KMS-11 (cell line): ENCODE data around the gene MAP4K2.

ENCODE experiments used
- H2AFZ ChIP-seq: fragments of 200-600 bp; sonication (generic); 2 replicates; pipeline ENCODE4 v1.6.1; 2016; ENCODE audit warnings: antibody characterized with exemption, mixed run types, low read depth
- H3K27ac ChIP-seq: fragments of 200-600 bp; sonication (generic); 2 replicates; pipeline ENCODE4 v1.6.1; 2016; ENCODE audit warnings: mild to moderate bottlenecking, mixed run types
- H3K27me3 ChIP-seq: fragments of 200-600 bp; sonication (generic); 2 replicates; pipeline ENCODE4 v1.6.1; 2017; ENCODE audit warnings: mild to moderate bottlenecking, low read depth, mixed run types, moderate library complexity; ENCODE audit not compliant: insufficient read depth
- H3K36me3 ChIP-seq: fragments of 200-600 bp; sonication (generic); 2 replicates; pipeline ENCODE4 v1.6.1; 2017; ENCODE audit warnings: mild to moderate bottlenecking, mixed run types; ENCODE audit not compliant: insufficient read depth
- H3K4me1 ChIP-seq: fragments of 200-600 bp; sonication (generic); 2 replicates; pipeline ENCODE4 v1.6.1; 2016; ENCODE audit warnings: mild to moderate bottlenecking, low read depth, mixed run types; ENCODE audit not compliant: poor library complexity, severe bottlenecking
- H3K4me2 ChIP-seq: fragments of 200-600 bp; sonication (generic); 2 replicates; pipeline ENCODE4 v1.7.0; 2016; ENCODE audit warnings: mild to moderate bottlenecking, mixed run types
- H3K4me3 ChIP-seq: fragments of 200-600 bp; sonication (generic); IDR thresholded peaks from 2 replicates; pipeline ENCODE4 v1.6.1; 2017; ENCODE audit warnings: low read depth, low read length, mixed read lengths; ENCODE audit not compliant: insufficient read depth
- H3K79me2 ChIP-seq: fragments of 200-600 bp; sonication (generic); 2 replicates; pipeline ENCODE4 v1.6.1; 2016; ENCODE audit warnings: low read depth, mixed run types; ENCODE audit not compliant: insufficient read depth
- H3K9ac ChIP-seq: fragments of 200-600 bp; sonication (generic); 2 replicates; pipeline ENCODE4 v1.6.1; 2016; ENCODE audit warnings: mild to moderate bottlenecking, mixed run types
- H4K20me1 ChIP-seq: fragments of 200-600 bp; sonication (generic); 2 replicates; pipeline ENCODE4 v1.6.1; 2016; ENCODE audit warnings: mild to moderate bottlenecking, mixed run types; ENCODE audit not compliant: insufficient read depth
- CTCF ChIP-seq: fragments of 200-600 bp; sonication (generic); conservative IDR thresholded peaks from 2 replicates; pipeline ENCODE4 v1.6.1; 2017; ENCODE audit warnings: low read depth, mild to moderate bottlenecking, antibody characterized with exemption, low read length, moderate library complexity, mixed read lengths

MAP4K2 gene

GRCh38 chr11:64744544-64745188, 58.3 kb downstream of the MAP4K2 start:
- Histone ChIP-seq H3K27me3 (peaks cover 59% of the 10 kb centered on the region), H3K4me3 (no peak overlapping the region), H3K4me1 (peaks cover 31% of the 10 kb centered on the region), H3K4me2 (peak overlapping the region; percentile 94), H3K36me3 (no peaks in the 10 kb centered on the region), H4K20me1 (no peaks in the 10 kb centered on the region), H3K79me2 (no peaks in the 10 kb centered on the region), H2AFZ (peak overlapping the region; percentile 54; the same call in 1 of the 2 replicates), H3K9ac (no peak overlapping the region), H3K27ac (no peak overlapping the region)
- no peak for TF ChIP-seq CTCF

GRCh38 chr11:64743591-64744543, 59.1 kb downstream of the MAP4K2 start, which contains the start of gene RASGRP2:
TSS of gene RASGRP2 (minus strand) at chr11:64744142. CDS start at chr11:64742866, 1,276 bp downstream.
- H3K27ac ChIP-seq: no peak within 1 kb of the TSS
- peak; percentile 46 for TF ChIP-seq CTCF
- peak within 1 kb of the TSS; percentile 91; the same call in 1 of the 2 replicates for H2AFZ ChIP-seq
- H3K36me3 ChIP-seq: no peaks in the 10 kb centered on the region
- H3K4me1 ChIP-seq: peaks cover 31% of the 10 kb centered on the region
- no peaks in the 10 kb centered on the region for H4K20me1 ChIP-seq
- H3K4me3 ChIP-seq: no peak within 1 kb of the TSS
- peaks cover 67% of the 10 kb centered on the region for H3K27me3 ChIP-seq
- peak within 1 kb of the TSS; percentile 94 for H3K4me2 ChIP-seq
- H3K9ac ChIP-seq: no peak within 1 kb of the TSS
- H3K79me2 ChIP-seq: no peaks in the 10 kb centered on the region

- H3K27ac ChIP-seq: no peak overlapping the region
- no peak overlapping the region for H3K4me3 ChIP-seq
- no peaks in the 10 kb centered on the region for H3K36me3 ChIP-seq
- peaks cover 31% of the 10 kb centered on the region for H3K4me1 ChIP-seq
- no peaks in the 10 kb centered on the region for H3K79me2 ChIP-seq
- no peak overlapping the region for H3K9ac ChIP-seq
- peak; percentile 74 for TF ChIP-seq CTCF
- H4K20me1 ChIP-seq: no peaks in the 10 kb centered on the region
- peaks cover 75% of the 10 kb centered on the region for H3K27me3 ChIP-seq
- peak overlapping the region; percentile 94 for H3K4me2 ChIP-seq
- H2AFZ ChIP-seq: peak overlapping the region; percentile 91
These were observed 60.0 kb downstream of the MAP4K2 start for GRCh38 chr11:64742889-64743590.

- H3K36me3 ChIP-seq: no peaks in the 10 kb centered on the region
- peaks cover 31% of the 10 kb centered on the region for H3K4me1 ChIP-seq
- no peak for TF ChIP-seq CTCF
- H3K79me2 ChIP-seq: no peaks in the 10 kb centered on the region
- H3K4me2 ChIP-seq: peak overlapping the region; percentile 94
- no peak overlapping the region for H3K9ac ChIP-seq
- no peaks in the 10 kb centered on the region for H4K20me1 ChIP-seq
- H3K4me3 ChIP-seq: no peak overlapping the region
- H3K27ac ChIP-seq: no peak overlapping the region
- H3K27me3 ChIP-seq: peaks cover 83% of the 10 kb centered on the region
- peak overlapping the region; percentile 91 for H2AFZ ChIP-seq
These were observed 60.7 kb downstream of the MAP4K2 start for GRCh38 chr11:64742087-64742888.
